Activated T-helper 1 cell treated with anti-CD3 and anti-CD28 coated beads, Interleukin-12 subunit alpha, Interleukin-12 subunit beta, Interleukin-2, Interleukin-4 antibody, amounts not matched to agents 30 ng/mL and 10 ng/mL and 1 ng/mL, durations not matched to agents 14 hours and 24 hours and 36 hours (primary cell): ENCODE data around the gene AHCTF1. TPM values are rescaled to one million over a fixed set of nuclear protein-coding genes. Genes with fewer than 3 reads are reported as not detected.

Experiments
- DNase-seq: peaks from one replicate; pipeline ENCODE4 v3.0.0; 2021; ENCODE audit warnings: low spot score
- H3K27ac Mint-ChIP-seq: one replicate; pipeline ENCODE4 v1.8.0; 2021; ENCODE audit warnings: mild to moderate bottlenecking, mixed read lengths
- H3K27me3 Mint-ChIP-seq: one replicate; pipeline ENCODE4 v1.8.0; 2022; ENCODE audit warnings: mild to moderate bottlenecking, moderate library complexity, mixed read lengths; ENCODE audit not compliant: insufficient read depth
- H3K36me3 Mint-ChIP-seq: one replicate; pipeline ENCODE4 v1.8.0; 2021; ENCODE audit warnings: low read depth, mixed read lengths
- H3K4me1 Mint-ChIP-seq: one replicate; pipeline ENCODE4 v1.8.0; 2021; ENCODE audit warnings: low read depth, mixed read lengths
- H3K4me3 Mint-ChIP-seq: one replicate; pipeline ENCODE4 v1.8.0; 2021; ENCODE audit warnings: mild to moderate bottlenecking, moderate library complexity, mixed read lengths
- H3K9me3 Mint-ChIP-seq: one replicate; pipeline ENCODE4 v1.8.0; 2021; ENCODE audit warnings: mixed read lengths
- intact Hi-C: fragments of 100-400 bp; cut with micrococcal nuclease; formaldehyde crosslinking; loops from one replicate; pipeline ENCODE4 v1.15.1; 2024
- total RNA-seq: library from RNA; stranded (reverse); gene quantifications from 2 replicates; pipeline ENCODE4 v1.2.3, GENCODE V29; 2022

Gene AHCTF1
- total RNA-seq, 1 donor from 2014 or later = 56.1 TPM

GRCh38 chr1:246800356-246800755 lies 131.4 kb downstream of the AHCTF1 start:
- no peak overlapping the region for H3K4me3 Mint-ChIP-seq
- no peaks in the 10 kb centered on the region for H3K27me3 Mint-ChIP-seq
- no peaks in the 10 kb centered on the region for H3K9me3 Mint-ChIP-seq
- no peak for DNase-seq
- H3K27ac Mint-ChIP-seq = no peak overlapping the region
- no peaks in the 10 kb centered on the region for H3K4me1 Mint-ChIP-seq
- intact Hi-C loops = no loop called here
- no peaks in the 10 kb centered on the region for H3K36me3 Mint-ChIP-seq

- Mint-ChIP-seq H3K9me3 (no peaks in the 10 kb centered on the region), H3K27ac (no peak overlapping the region), H3K36me3 (no peaks in the 10 kb centered on the region), H3K4me3 (no peak overlapping the region), H3K4me1 (no peaks in the 10 kb centered on the region), H3K27me3 (no peaks in the 10 kb centered on the region)
- intact Hi-C loops = no loop called here
- no peak for DNase-seq
Observed at GRCh38 chr1:246798606-246799496, 132.9 kb downstream of the AHCTF1 start.

GRCh38 chr1:246798107-246798506 lies 133.6 kb downstream of the AHCTF1 start:
- intact Hi-C loops = no loop called here
- Mint-ChIP-seq H3K9me3 (no peaks in the 10 kb centered on the region), H3K4me1 (no peaks in the 10 kb centered on the region), H3K27ac (no peak overlapping the region), H3K4me3 (no peak overlapping the region), H3K36me3 (no peaks in the 10 kb centered on the region), H3K27me3 (no peaks in the 10 kb centered on the region)
- DNase-seq = no peak

GRCh38 chr1:246797597-246797996 lies 134.2 kb downstream of the AHCTF1 start:
- Mint-ChIP-seq H3K4me1 (no peaks in the 10 kb centered on the region), H3K36me3 (no peaks in the 10 kb centered on the region), H3K27me3 (no peaks in the 10 kb centered on the region), H3K27ac (no peak overlapping the region), H3K9me3 (no peaks in the 10 kb centered on the region), H3K4me3 (no peak overlapping the region)
- DNase-seq = no peak
- intact Hi-C loops = no loop called here

GRCh38 chr1:246797157-246797556 lies 134.6 kb downstream of the AHCTF1 start:
- Mint-ChIP-seq H3K36me3 (no peaks in the 10 kb centered on the region), H3K9me3 (no peaks in the 10 kb centered on the region), H3K27me3 (no peaks in the 10 kb centered on the region), H3K27ac (no peak overlapping the region), H3K4me1 (no peaks in the 10 kb centered on the region), H3K4me3 (no peak overlapping the region)
- intact Hi-C loops = no loop called here
- DNase-seq = no peak

- intact Hi-C loops = no loop called here
- H3K27me3 Mint-ChIP-seq = no peaks in the 10 kb centered on the region
- DNase-seq = no peak
Observed at GRCh38 chr1:246795906-246796694, 135.6 kb downstream of the AHCTF1 start.

GRCh38 chr1:246794828-246795671 lies 136.7 kb downstream of the AHCTF1 start:
- intact Hi-C loops = no loop called here
- H3K4me3 Mint-ChIP-seq = no peak overlapping the region
- no peaks in the 10 kb centered on the region for H3K36me3 Mint-ChIP-seq
- no peaks in the 10 kb centered on the region for H3K4me1 Mint-ChIP-seq
- H3K27ac Mint-ChIP-seq = no peak overlapping the region
- DNase-seq = no peak
- H3K9me3 Mint-ChIP-seq = no peaks in the 10 kb centered on the region
- no peaks in the 10 kb centered on the region for H3K27me3 Mint-ChIP-seq

More at GRCh38 chr1:246795906-246796694, 135.6 kb downstream of the AHCTF1 start:
- H3K27ac Mint-ChIP-seq = no peak overlapping the region
- no peaks in the 10 kb centered on the region for H3K4me1 Mint-ChIP-seq
- H3K4me3 Mint-ChIP-seq = no peak overlapping the region
- H3K9me3 Mint-ChIP-seq = no peaks in the 10 kb centered on the region
- H3K36me3 Mint-ChIP-seq = no peaks in the 10 kb centered on the region

- H3K27ac Mint-ChIP-seq = no peak overlapping the region
- no peak overlapping the region for H3K4me3 Mint-ChIP-seq
- intact Hi-C loops = no loop called here
- H3K9me3 Mint-ChIP-seq = no peaks in the 10 kb centered on the region
- H3K27me3 Mint-ChIP-seq = no peaks in the 10 kb centered on the region
- no peaks in the 10 kb centered on the region for H3K36me3 Mint-ChIP-seq
- H3K4me1 Mint-ChIP-seq = no peaks in the 10 kb centered on the region
- DNase-seq = no peak
Observed at GRCh38 chr1:246794048-246794827, 137.5 kb downstream of the AHCTF1 start.

GRCh38 chr1:246793356-246793896 lies 138.3 kb downstream of the AHCTF1 start:
- no peak overlapping the region for H3K27ac Mint-ChIP-seq
- intact Hi-C loops = no loop called here
- DNase-seq = no peak

GRCh38 chr1:246792603-246793002 lies 139.1 kb downstream of the AHCTF1 start:
- H3K4me3 Mint-ChIP-seq = no peak overlapping the region

More at GRCh38 chr1:246793356-246793896, 138.3 kb downstream of the AHCTF1 start:
- Mint-ChIP-seq H3K27me3 (no peaks in the 10 kb centered on the region), H3K4me3 (no peak overlapping the region), H3K9me3 (no peaks in the 10 kb centered on the region), H3K36me3 (no peaks in the 10 kb centered on the region), H3K4me1 (no peaks in the 10 kb centered on the region)

GRCh38 chr1:246791303-246791918 lies 140.3 kb downstream of the AHCTF1 start:
- Mint-ChIP-seq H3K4me1 (no peaks in the 10 kb centered on the region), H3K27me3 (no peaks in the 10 kb centered on the region), H3K36me3 (no peaks in the 10 kb centered on the region), H3K27ac (no peak overlapping the region), H3K4me3 (no peak overlapping the region), H3K9me3 (no peaks in the 10 kb centered on the region)
- no peak for DNase-seq
- intact Hi-C loops = no loop called here

More at GRCh38 chr1:246792603-246793002, 139.1 kb downstream of the AHCTF1 start:
- Mint-ChIP-seq H3K36me3 (no peaks in the 10 kb centered on the region), H3K27me3 (no peaks in the 10 kb centered on the region), H3K27ac (no peak overlapping the region), H3K9me3 (no peaks in the 10 kb centered on the region), H3K4me1 (no peaks in the 10 kb centered on the region)
- no peak for DNase-seq
- intact Hi-C loops = no loop called here
